Natural killer cell (primary cell): ENCODE data around the gene DLGAP4. TPM values are rescaled to one million over a fixed set of nuclear protein-coding genes. Genes with fewer than 3 reads are reported as not detected.
A peak's percentile ranks its signal among the peaks of the same experiment; 100 is the strongest.

ENCODE experiments used
- ATAC-seq, 3 donors: fragments of 150-1000 bp in 2 of 3; fragments of 200-7000 bp in 1 of 3; cut with Tn5 transposase; 1 replicate in 1 of 3; 2 replicates in 2 of 3; pipeline ENCODE4 v1.10.0; 2021; ENCODE audit warnings: mild to moderate bottlenecking in 2 of 3, moderate library complexity in 2 of 3
- DNase-seq, 2 donors: peaks; one replicate each; pipeline versions ENCODE4 v3.0.0 to v3.0.0-alpha.2; 2013 to 2021; ENCODE audit warnings: mixed read lengths in 1 of 2
- H3K27ac ChIP-seq: one replicate; pipeline ENCODE4 v1.5.1; 2013; ENCODE audit warnings: mild to moderate bottlenecking, low read length
- H3K27me3 ChIP-seq: one replicate; pipeline ENCODE4 v1.6.1; 2013; ENCODE audit warnings: low read length; ENCODE audit not compliant: control insufficient read depth, insufficient read depth
- H3K36me3 ChIP-seq: one replicate; pipeline ENCODE4 v1.6.1; 2013; ENCODE audit warnings: low read length; ENCODE audit not compliant: control insufficient read depth, insufficient read depth
- H3K4me1 ChIP-seq: one replicate; pipeline ENCODE4 v1.6.1; 2013; ENCODE audit warnings: low read length; ENCODE audit not compliant: control insufficient read depth, insufficient read depth
- H3K4me3 ChIP-seq: one replicate; pipeline ENCODE4 v1.5.1; 2013; ENCODE audit warnings: low read length
- H3K9me3 ChIP-seq: one replicate; pipeline ENCODE4 v1.6.1; 2013; ENCODE audit warnings: low read length; ENCODE audit not compliant: control insufficient read depth, insufficient read depth
- H3K27ac Mint-ChIP-seq, 2 donors: one replicate each; pipeline ENCODE4 v1.8.0; 2022; ENCODE audit warnings: mild to moderate bottlenecking in 2 of 2, mixed read lengths in 2 of 2, moderate library complexity in 1 of 2
- H3K27me3 Mint-ChIP-seq, 2 donors: one replicate each; pipeline ENCODE4 v1.8.0; 2022; ENCODE audit warnings: low read depth in 2 of 2, mixed read lengths in 2 of 2
- H3K36me3 Mint-ChIP-seq: one replicate; pipeline ENCODE4 v1.8.0; 2022; ENCODE audit warnings: mixed read lengths
- H3K4me1 Mint-ChIP-seq, 2 donors: one replicate each; pipeline ENCODE4 v1.8.0; 2022; ENCODE audit warnings: mixed read lengths in 2 of 2
- H3K4me3 Mint-ChIP-seq: one replicate; pipeline ENCODE4 v1.8.0; 2022; ENCODE audit warnings: mild to moderate bottlenecking, moderate library complexity, mixed read lengths
- H3K9me3 Mint-ChIP-seq, 2 donors: one replicate each; pipeline ENCODE4 v1.8.0; 2022; ENCODE audit warnings: mixed read lengths in 2 of 2
- CTCF ChIP-seq: fragments of 200-600 bp; IDR thresholded peaks from one replicate; pipeline ENCODE4 v1.8.0; 2022; ENCODE audit warnings: antibody characterized with exemption
- WGBS: methylation state at CpG from one replicate; pipeline ENCODE4 v1.1.7; 2013; ENCODE audit warnings: missing lambda C conversion rate; ENCODE audit not compliant: insufficient coverage; 5-methylcytosine and 5-hydroxymethylcytosine counted together
- intact Hi-C: fragments of 100-400 bp; cut with micrococcal nuclease; formaldehyde crosslinking; loops from one replicate; pipeline ENCODE4 v1.14.2; 2022
- total RNA-seq, 4 donors: library from RNA; stranded (reverse); fragments of 120-200 nt in 1 of 4; gene quantifications; one replicate each; pipeline versions ENCODE4 v1.2.3 to v1.2.4, GENCODE V29; 2013 to 2022

Gene DLGAP4
- total RNA-seq, 3 donors from 2014 or later (not counting 1 experiment from before 2014, with no cell fraction given): 47.9 to 51.6 (median 51.2) TPM

GRCh38 chr20:36343641-36344040 lies 37.5 kb downstream of the DLGAP4 start:
- TF ChIP-seq CTCF: no peak
- H3K27ac ChIP-seq: no peak overlapping the region
- WGBS: 84% methylated on average over 5 of the region's 5 CpGs
- ATAC-seq (no peak), DNase-seq (no peak)
- H3K27me3 ChIP-seq: no peaks in the 10 kb centered on the region
- no peaks in the 10 kb centered on the region for H3K9me3 ChIP-seq
- H3K27ac Mint-ChIP-seq: no peak overlapping the region
- no peaks in the 10 kb centered on the region for H3K36me3 Mint-ChIP-seq
- no peaks in the 10 kb centered on the region for H3K4me1 Mint-ChIP-seq
- intact Hi-C loops: no loop called here
- no peaks in the 10 kb centered on the region for H3K9me3 Mint-ChIP-seq
- H3K36me3 ChIP-seq: no peaks in the 10 kb centered on the region
- H3K4me1 ChIP-seq: no peaks in the 10 kb centered on the region
- no peaks in the 10 kb centered on the region for H3K27me3 Mint-ChIP-seq
- H3K4me3 ChIP-seq: no peak overlapping the region
- H3K4me3 Mint-ChIP-seq: no peak overlapping the region

- DNase-seq (peak in 1 of 2 donors; percentile 41), ATAC-seq (peak in 1 of 3 donors; percentile 34)
Measured at GRCh38 chr20:36344517-36345132, 38.5 kb downstream of the DLGAP4 start.

GRCh38 chr20:36346256-36346655 lies 40.1 kb downstream of the DLGAP4 start:
- H3K27me3 Mint-ChIP-seq: no peaks in the 10 kb centered on the region
- no peak overlapping the region for H3K4me3 Mint-ChIP-seq
- H3K4me1 Mint-ChIP-seq: no peaks in the 10 kb centered on the region
- Histone ChIP-seq H3K27me3 (no peaks in the 10 kb centered on the region), H3K4me3 (no peak overlapping the region), H3K36me3 (no peaks in the 10 kb centered on the region), H3K4me1 (no peaks in the 10 kb centered on the region), H3K9me3 (no peaks in the 10 kb centered on the region), H3K27ac (no peak overlapping the region)
- no peaks in the 10 kb centered on the region for H3K36me3 Mint-ChIP-seq
- 88% methylated on average over 3 of the region's 3 CpGs for WGBS
- H3K9me3 Mint-ChIP-seq: no peaks in the 10 kb centered on the region
- intact Hi-C loops: no loop called here
- H3K27ac Mint-ChIP-seq: no peak overlapping the region
- ATAC-seq (no peak), DNase-seq (no peak)
- no peak for TF ChIP-seq CTCF

More at GRCh38 chr20:36344517-36345132, 38.5 kb downstream of the DLGAP4 start:
- Mint-ChIP-seq H3K4me1 (no peaks in the 10 kb centered on the region), H3K27ac (no peak overlapping the region), H3K36me3 (no peaks in the 10 kb centered on the region), H3K9me3 (no peaks in the 10 kb centered on the region), H3K27me3 (no peaks in the 10 kb centered on the region), H3K4me3 (no peak overlapping the region)
- H3K27me3 ChIP-seq: no peaks in the 10 kb centered on the region
- H3K27ac ChIP-seq: no peak overlapping the region
- TF ChIP-seq CTCF: no peak
- H3K9me3 ChIP-seq: no peaks in the 10 kb centered on the region
- H3K36me3 ChIP-seq: no peaks in the 10 kb centered on the region
- WGBS: 9% methylated on average over 4 of the region's 4 CpGs
- intact Hi-C loops: no loop called here
- no peak overlapping the region for H3K4me3 ChIP-seq
- H3K4me1 ChIP-seq: no peaks in the 10 kb centered on the region
